Fibroblast of lung (primary cell): ENCODE data around the gene PYGO2. TPM values are rescaled to one million over a fixed set of nuclear protein-coding genes. Genes with fewer than 3 reads are reported as not detected.
A peak's percentile ranks its signal among the peaks of the same experiment; 100 is the strongest.

Experiments used
- DNase-seq, 2 donors: peaks; one replicate each; pipeline versions ENCODE4 v3.0.0 to v3.0.0-alpha.2; 2010; ENCODE audit warnings: low read depth in 2 of 2
- H2AFZ ChIP-seq: 2 replicates; pipeline ENCODE4 v1.5.1; 2012; ENCODE audit warnings: low read length, control low read depth, inconsistent platforms
- H3K27ac ChIP-seq: 2 replicates; pipeline ENCODE4 v1.5.1; 2011; ENCODE audit warnings: low read length, control low read depth; ENCODE audit not compliant: insufficient read depth
- H3K27me3 ChIP-seq: 2 replicates; pipeline ENCODE4 v1.5.1; 2011; ENCODE audit warnings: mild to moderate bottlenecking, low read length; ENCODE audit not compliant: control insufficient read depth, insufficient read depth
- H3K36me3 ChIP-seq: 2 replicates; pipeline ENCODE4 v1.5.1; 2011; ENCODE audit warnings: low read length; ENCODE audit not compliant: control insufficient read depth, insufficient read depth
- H3K4me1 ChIP-seq: 2 replicates; pipeline ENCODE4 v1.5.1; 2011; ENCODE audit warnings: low read length; ENCODE audit not compliant: control insufficient read depth, insufficient read depth; ENCODE audit errors: extremely low read depth
- H3K4me2 ChIP-seq: 2 replicates; pipeline ENCODE4 v1.5.1; 2011; ENCODE audit warnings: low read length, control low read depth; ENCODE audit not compliant: insufficient read depth; ENCODE audit errors: extremely low read depth
- H3K4me3 ChIP-seq, 4 experiments: fragments of 200-600 bp in 1 of 4; sonication (generic) in 1 of 4; replicated peaks in 1 of 4; 2 replicates each; pipeline ENCODE4 v1.5.1; 2011 to 2016; ENCODE audit warnings: low read length in 4 of 4, low read depth in 3 of 4, mild to moderate bottlenecking in 3 of 4, control low read depth in 2 of 4, inconsistent platforms in 1 of 4, mixed read lengths in 1 of 4; ENCODE audit not compliant: insufficient read depth in 1 of 4; ENCODE audit errors: control extremely low read depth in 1 of 4
- H3K79me2 ChIP-seq: 2 replicates; pipeline ENCODE4 v1.5.1; 2012; ENCODE audit warnings: mild to moderate bottlenecking, low read length, inconsistent platforms; ENCODE audit not compliant: control insufficient read depth, insufficient read depth
- H3K9ac ChIP-seq: 2 replicates; pipeline ENCODE4 v1.5.1; 2011; ENCODE audit warnings: mild to moderate bottlenecking, low read length, control low read depth; ENCODE audit not compliant: insufficient read depth
- H3K9me3 ChIP-seq: 2 replicates; pipeline ENCODE4 v1.5.1; 2012; ENCODE audit warnings: low read depth, low read length; ENCODE audit not compliant: control insufficient read depth, insufficient read depth
- H4K20me1 ChIP-seq: 2 replicates; pipeline ENCODE4 v1.5.1; 2011; ENCODE audit warnings: low read length; ENCODE audit not compliant: control insufficient read depth, insufficient read depth; ENCODE audit errors: extremely low read depth
- CTCF ChIP-seq, 2 donors: IDR thresholded peaks in 1 of 2; conservative IDR thresholded peaks in 1 of 2; 1 replicate in 1 of 2; 2 replicates in 1 of 2; pipeline ENCODE4 v1.5.1; 2011 to 2012; ENCODE audit warnings: low read length in 2 of 2, control low read depth in 1 of 2, inconsistent platforms in 1 of 2, low read depth in 1 of 2, mild to moderate bottlenecking in 1 of 2
- EZH2 ChIP-seq: IDR thresholded peaks from 2 replicates; pipeline ENCODE4 v1.5.1; 2012; ENCODE audit warnings: low read length, control low read depth, mild to moderate bottlenecking; ENCODE audit errors: missing control alignments
- polyA plus RNA-seq, 2 donors: library from polyadenylated mRNA; depleted of rRNA in 1 of 2; stranded (reverse) in 1 of 2; unstranded in 1 of 2; fragments of >200 nt; gene quantifications; 2 replicates each; pipeline ENCODE4 v1.2.1, GENCODE V29; 2011 to 2012; ENCODE audit warnings: missing spikeins in 1 of 2
- total RNA-seq: library from RNA; depleted of rRNA; stranded (reverse); fragments of >200 nt; gene quantifications from 2 replicates; pipeline ENCODE4 v1.2.1, GENCODE V29; 2014

The PYGO2 gene
- total and polyA plus RNA-seq, 2 donors (not counting 1 experiment from before 2014, with no cell fraction given): 15.3 to 28.1 TPM

- Histone ChIP-seq H3K27me3 (no peaks in the 10 kb centered on the region), H3K9ac (no peak within 1 kb of the TSS), H3K4me1 (no peaks in the 10 kb centered on the region), H2AFZ (no peak within 1 kb of the TSS), H3K4me3 (no peak within 1 kb of the TSS), H3K27ac (peak within 1 kb of the TSS; percentile 7), H3K9me3 (no peaks in the 10 kb centered on the region), H3K36me3 (peaks cover under 1% of the 10 kb centered on the region), H3K79me2 (no peaks in the 10 kb centered on the region), H3K4me2 (no peak within 1 kb of the TSS), H4K20me1 (no peaks in the 10 kb centered on the region)
- DNase-seq: no peak
- TF ChIP-seq CTCF (conservative IDR thresholded peaks at IDR 0.05 in 1 of 2, IDR thresholded peaks at IDR 0.05 in 1 of 2; ENCODE audit: low read depth in 1 of 2, low read length in 2 of 2) (no peak), EZH2 (no peak)
Observed at GRCh38 chr1:154993572-154994268, 32.1 kb upstream of the PYGO2 start, which contains the start of gene LENEP. Gene LENEP (plus strand): TSS chr1:154993586. CDS start chr1:154993608, 22 bp downstream.

- no peak for TF ChIP-seq EZH2
- peak; percentile 12 to 40 for TF ChIP-seq CTCF (conservative IDR thresholded peaks at IDR 0.05 in 1 of 2, IDR thresholded peaks at IDR 0.05 in 1 of 2; ENCODE audit: low read depth in 1 of 2, low read length in 2 of 2)
- Histone ChIP-seq H3K27me3 (no peaks in the 10 kb centered on the region), H3K9ac (no peak overlapping the region), H3K4me1 (no peaks in the 10 kb centered on the region), H3K27ac (no peak overlapping the region), H4K20me1 (no peaks in the 10 kb centered on the region), H3K79me2 (no peaks in the 10 kb centered on the region), H3K4me3 (no peak overlapping the region), H3K9me3 (no peaks in the 10 kb centered on the region), H3K36me3 (peaks cover 6% of the 10 kb centered on the region), H3K4me2 (no peak overlapping the region), H2AFZ (no peak overlapping the region)
- DNase-seq: peak; percentile 59 to 64
Observed at GRCh38 chr1:154992721-154993571, 31.4 kb upstream of the PYGO2 start.

GRCh38 chr1:154990276-154990675 is 28.7 kb upstream of the PYGO2 start:
- Histone ChIP-seq H3K27me3 (no peaks in the 10 kb centered on the region), H2AFZ (no peak overlapping the region), H4K20me1 (no peaks in the 10 kb centered on the region), H3K36me3 (peaks cover 8% of the 10 kb centered on the region), H3K4me3 (no peak overlapping the region), H3K4me1 (no peaks in the 10 kb centered on the region), H3K9ac (no peak overlapping the region), H3K9me3 (no peaks in the 10 kb centered on the region), H3K27ac (no peak overlapping the region), H3K79me2 (no peaks in the 10 kb centered on the region), H3K4me2 (no peak overlapping the region)
- TF ChIP-seq EZH2 (no peak), CTCF (conservative IDR thresholded peaks at IDR 0.05 in 1 of 2, IDR thresholded peaks at IDR 0.05 in 1 of 2; ENCODE audit: low read depth in 1 of 2, low read length in 2 of 2) (no peak)
- no peak for DNase-seq
